K562 (cell line): ENCODE results near the gene NEK2. TPM values are rescaled to one million over a fixed set of nuclear protein-coding genes. Genes with fewer than 3 reads are reported as not detected.

Source experiments
- CHD4 ChIP-seq: fragments of 200-600 bp; sonication (generic); IDR thresholded peaks from 3 replicates; pipeline ENCODE4 v1.6.1; 2012; ENCODE audit warnings: low read depth, mild to moderate bottlenecking, mixed read lengths, low read length, inconsistent platforms; ENCODE audit not compliant: insufficient read depth, insufficient replicate concordance, poor library complexity, severe bottlenecking
- HOXB6 ChIP-seq: fragments of 250-450 bp; sonication (Bioruptor Pico); IDR thresholded peaks from 2 replicates; pipeline ENCODE4 v1.5.1; 2022; ENCODE audit warnings: mild to moderate bottlenecking, borderline replicate concordance
- IFI16 ChIP-seq: fragments of 250-450 bp; sonication (Bioruptor Pico); IDR thresholded peaks from 2 replicates; pipeline ENCODE4 v2.1.2; 2022; ENCODE audit warnings: mild to moderate bottlenecking, inconsistent platforms
- MITF ChIP-seq: IDR thresholded peaks from 2 replicates; pipeline ENCODE4 v1.6.1; 2014; ENCODE audit warnings: antibody characterized with exemption
- NFXL1 ChIP-seq: fragments of 450-650 bp; formaldehyde crosslinking; IDR thresholded peaks from 2 replicates; pipeline ENCODE4 v1.4.0; 2021; ENCODE audit warnings: mild to moderate bottlenecking
- POLR2B ChIP-seq: fragments of 450-650 bp; IDR thresholded peaks from 2 replicates; pipeline ENCODE4 v1.6.1; 2018; ENCODE audit warnings: low read depth; ENCODE audit not compliant: partially characterized antibody
- RFX5 ChIP-seq: IDR thresholded peaks from 2 replicates; pipeline ENCODE4 v1.6.1; 2011; ENCODE audit warnings: low read depth, mild to moderate bottlenecking, improper control_type of control experiment, low read length
- SMARCE1 ChIP-seq: fragments of 450-650 bp; IDR thresholded peaks from 2 replicates; pipeline ENCODE4 v1.7.1; 2016; ENCODE audit warnings: mild to moderate bottlenecking
- ZNF175 ChIP-seq: fragments of 200-800 bp; sonication (Bioruptor generic); IDR thresholded peaks from 2 replicates; pipeline ENCODE4 v1.6.1; 2016; ENCODE audit warnings: low read depth, mild to moderate bottlenecking, missing genetic modification characterization, missing compliant biosample characterization
- ZNF408 ChIP-seq: fragments of 250-450 bp; sonication (Bioruptor Pico); IDR thresholded peaks from 2 replicates; pipeline ENCODE4 v1.4.0; 2020; ENCODE audit warnings: low read depth, mild to moderate bottlenecking, moderate library complexity
- polyA plus RNA-seq, 8 experiments: library from polyadenylated mRNA; depleted of rRNA in 4 of 8; stranded (reverse) in 5 of 8; unstranded in 3 of 8; fragments of >200 nt; fragmentation: Nextera tagmentation in 2 of 8; fragmentation: Illumina TruSeq in 1 of 8; extraction: Ambion mirVana in 2 of 8; extraction: Trizol in 1 of 8; gene quantifications; 2 replicates each; pipeline versions ENCODE4 v1.2.1 to v1.2.3, GENCODE V29; 2011 to 2014; ENCODE audit warnings: inconsistent platforms in 1 of 8, missing spikeins in 1 of 8
- total RNA-seq, 7 experiments: library from RNA; depleted of rRNA in 6 of 7; stranded (reverse); fragments of >200 nt in 6 of 7; fragmentation: Illumina TruSeq in 2 of 7; extraction: Trizol in 2 of 7; gene quantifications; 2 replicates each; pipeline versions ENCODE4 v1.2.1 to v1.2.3, GENCODE V29; 2011 to 2021; ENCODE audit warnings: low replicate concordance in 1 of 7
- TF ChIP-seq, protein P1 (sequence below): sonication (generic); formaldehyde crosslinking; IDR thresholded peaks from 2 replicates; pipeline ENCODE4 v1.8.0; 2023; ENCODE audit warnings: missing genetic modification reagents, mild to moderate bottlenecking, borderline replicate concordance
- TF ChIP-seq, protein P2 (sequence below): IDR thresholded peaks from 2 replicates; pipeline ENCODE4 v1.6.1; 2011; ENCODE audit warnings: borderline replicate concordance, low read depth, mild to moderate bottlenecking, moderate library complexity, low read length; ENCODE audit not compliant: insufficient read depth, poor library complexity, severe bottlenecking
- TF ChIP-seq, protein P3 (sequence below): fragments of 250-450 bp; sonication (Bioruptor Pico); IDR thresholded peaks from 2 replicates; pipeline ENCODE4 v1.9.0; 2021; ENCODE audit warnings: mild to moderate bottlenecking

NEK2 gene
- total and polyA plus RNA-seq, 9 of the 15 experiments (the other 6 are each of a cell fraction or from before 2014, with no cell fraction given): 30.0 to 74.7 (median 66.4) TPM

- TF ChIP-seq POLR2B (no peak), ZNF175 (CRISPR knock-in tag) (peak; percentile 54; the same call in 1 of the 2 replicates), MITF (peak; percentile 92), HOXB6 (CRISPR knock-in tag) (no peak), RFX5 (no peak), ZNF408 (no peak), SMARCE1 (peak; percentile 83), IFI16 (CRISPR knock-in tag) (no peak), CHD4 (no peak), NFXL1 (CRISPR knock-in tag) (no peak; the same call in 1 of the 2 replicates)
- TF ChIP-seq, protein P1, sequence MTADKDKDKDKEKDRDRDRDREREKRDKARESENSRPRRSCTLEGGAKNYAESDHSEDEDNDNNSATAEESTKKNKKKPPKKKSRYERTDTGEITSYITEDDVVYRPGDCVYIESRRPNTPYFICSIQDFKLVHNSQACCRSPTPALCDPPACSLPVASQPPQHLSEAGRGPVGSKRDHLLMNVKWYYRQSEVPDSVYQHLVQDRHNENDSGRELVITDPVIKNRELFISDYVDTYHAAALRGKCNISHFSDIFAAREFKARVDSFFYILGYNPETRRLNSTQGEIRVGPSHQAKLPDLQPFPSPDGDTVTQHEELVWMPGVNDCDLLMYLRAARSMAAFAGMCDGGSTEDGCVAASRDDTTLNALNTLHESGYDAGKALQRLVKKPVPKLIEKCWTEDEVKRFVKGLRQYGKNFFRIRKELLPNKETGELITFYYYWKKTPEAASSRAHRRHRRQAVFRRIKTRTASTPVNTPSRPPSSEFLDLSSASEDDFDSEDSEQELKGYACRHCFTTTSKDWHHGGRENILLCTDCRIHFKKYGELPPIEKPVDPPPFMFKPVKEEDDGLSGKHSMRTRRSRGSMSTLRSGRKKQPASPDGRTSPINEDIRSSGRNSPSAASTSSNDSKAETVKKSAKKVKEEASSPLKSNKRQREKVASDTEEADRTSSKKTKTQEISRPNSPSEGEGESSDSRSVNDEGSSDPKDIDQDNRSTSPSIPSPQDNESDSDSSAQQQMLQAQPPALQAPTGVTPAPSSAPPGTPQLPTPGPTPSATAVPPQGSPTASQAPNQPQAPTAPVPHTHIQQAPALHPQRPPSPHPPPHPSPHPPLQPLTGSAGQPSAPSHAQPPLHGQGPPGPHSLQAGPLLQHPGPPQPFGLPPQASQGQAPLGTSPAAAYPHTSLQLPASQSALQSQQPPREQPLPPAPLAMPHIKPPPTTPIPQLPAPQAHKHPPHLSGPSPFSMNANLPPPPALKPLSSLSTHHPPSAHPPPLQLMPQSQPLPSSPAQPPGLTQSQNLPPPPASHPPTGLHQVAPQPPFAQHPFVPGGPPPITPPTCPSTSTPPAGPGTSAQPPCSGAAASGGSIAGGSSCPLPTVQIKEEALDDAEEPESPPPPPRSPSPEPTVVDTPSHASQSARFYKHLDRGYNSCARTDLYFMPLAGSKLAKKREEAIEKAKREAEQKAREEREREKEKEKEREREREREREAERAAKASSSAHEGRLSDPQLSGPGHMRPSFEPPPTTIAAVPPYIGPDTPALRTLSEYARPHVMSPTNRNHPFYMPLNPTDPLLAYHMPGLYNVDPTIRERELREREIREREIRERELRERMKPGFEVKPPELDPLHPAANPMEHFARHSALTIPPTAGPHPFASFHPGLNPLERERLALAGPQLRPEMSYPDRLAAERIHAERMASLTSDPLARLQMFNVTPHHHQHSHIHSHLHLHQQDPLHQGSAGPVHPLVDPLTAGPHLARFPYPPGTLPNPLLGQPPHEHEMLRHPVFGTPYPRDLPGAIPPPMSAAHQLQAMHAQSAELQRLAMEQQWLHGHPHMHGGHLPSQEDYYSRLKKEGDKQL (CRISPR knock-in tag): no peak
- TF ChIP-seq, protein P2, sequence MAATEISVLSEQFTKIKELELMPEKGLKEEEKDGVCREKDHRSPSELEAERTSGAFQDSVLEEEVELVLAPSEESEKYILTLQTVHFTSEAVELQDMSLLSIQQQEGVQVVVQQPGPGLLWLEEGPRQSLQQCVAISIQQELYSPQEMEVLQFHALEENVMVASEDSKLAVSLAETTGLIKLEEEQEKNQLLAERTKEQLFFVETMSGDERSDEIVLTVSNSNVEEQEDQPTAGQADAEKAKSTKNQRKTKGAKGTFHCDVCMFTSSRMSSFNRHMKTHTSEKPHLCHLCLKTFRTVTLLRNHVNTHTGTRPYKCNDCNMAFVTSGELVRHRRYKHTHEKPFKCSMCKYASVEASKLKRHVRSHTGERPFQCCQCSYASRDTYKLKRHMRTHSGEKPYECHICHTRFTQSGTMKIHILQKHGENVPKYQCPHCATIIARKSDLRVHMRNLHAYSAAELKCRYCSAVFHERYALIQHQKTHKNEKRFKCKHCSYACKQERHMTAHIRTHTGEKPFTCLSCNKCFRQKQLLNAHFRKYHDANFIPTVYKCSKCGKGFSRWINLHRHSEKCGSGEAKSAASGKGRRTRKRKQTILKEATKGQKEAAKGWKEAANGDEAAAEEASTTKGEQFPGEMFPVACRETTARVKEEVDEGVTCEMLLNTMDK: peak; percentile 74
- TF ChIP-seq, protein P3, sequence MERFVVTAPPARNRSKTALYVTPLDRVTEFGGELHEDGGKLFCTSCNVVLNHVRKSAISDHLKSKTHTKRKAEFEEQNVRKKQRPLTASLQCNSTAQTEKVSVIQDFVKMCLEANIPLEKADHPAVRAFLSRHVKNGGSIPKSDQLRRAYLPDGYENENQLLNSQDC (CRISPR knock-in tag): no peak
Measured at GRCh38 chr1:211630236-211631081, 45.0 kb downstream of the NEK2 start (continued).
